Measurements from ENCODE around the gene APLP2. TPM values are rescaled to one million over a fixed set of nuclear protein-coding genes. Genes with fewer than 3 reads are reported as not detected.

The APLP2 gene
- total RNA-seq, 3 donors from 2014 or later (not counting 1 experiment from before 2014, with no cell fraction given) = 99.8 to 119 (median 116) TPM

GRCh38 chr11:130189492-130190210 is 120.0 kb downstream of the APLP2 start:
- Histone ChIP-seq H3K9me3 (ENCODE audit: control insufficient read depth, insufficient read depth, low read length) (no peaks in the 10 kb centered on the region), H3K36me3 (ENCODE audit: control insufficient read depth, insufficient read depth, low read length) (no peaks in the 10 kb centered on the region), H3K27ac (ENCODE audit: low read length) (no peak overlapping the region), H3K4me3 (ENCODE audit: low read length) (no peak overlapping the region), H3K4me1 (ENCODE audit: control insufficient read depth, insufficient read depth, low read length) (no peaks in the 10 kb centered on the region), H3K27me3 (ENCODE audit: control insufficient read depth, insufficient read depth, low read length) (no peaks in the 10 kb centered on the region)
- Mint-ChIP-seq H3K4me3 (no peak overlapping the region), H3K9me3 (no peaks in the 10 kb centered on the region), H3K36me3 (no peaks in the 10 kb centered on the region), H3K4me1 (no peaks in the 10 kb centered on the region), H3K27me3 (ENCODE audit: low read depth in 2 of 2) (peaks cover 0 to 3% of the 10 kb centered on the region in 2 donors), H3K27ac (no peak overlapping the region)
- no peak for TF ChIP-seq CTCF (IDR thresholded peaks at IDR 0.05)
- ATAC-seq (no peak), DNase-seq (no peak)
- WGBS (ENCODE audit: insufficient coverage) = 91% methylated on average over 32 of the region's 32 CpGs
- intact Hi-C loops (cut with micrococcal nuclease) = no loop called here

GRCh38 chr11:130190371-130190881 is 120.7 kb downstream of the APLP2 start:
- no peak for DNase-seq
- H3K4me1 Mint-ChIP-seq = no peaks in the 10 kb centered on the region
- intact Hi-C loops (cut with micrococcal nuclease) = no loop called here

GRCh38 chr11:130191896-130192295 is 122.2 kb downstream of the APLP2 start:
- Mint-ChIP-seq H3K4me1 (no peaks in the 10 kb centered on the region), H3K27me3 (ENCODE audit: low read depth in 2 of 2) (no peaks in the 10 kb centered on the region), H3K9me3 (no peaks in the 10 kb centered on the region), H3K36me3 (no peaks in the 10 kb centered on the region), H3K4me3 (no peak overlapping the region), H3K27ac (no peak overlapping the region)
- intact Hi-C loops (cut with micrococcal nuclease) = no loop called here
- no peak overlapping the region for H3K27ac ChIP-seq (ENCODE audit: low read length)
- no peak overlapping the region for H3K4me3 ChIP-seq (ENCODE audit: low read length)
- H3K9me3 ChIP-seq (ENCODE audit: control insufficient read depth, insufficient read depth, low read length) = no peaks in the 10 kb centered on the region
- no peaks in the 10 kb centered on the region for H3K36me3 ChIP-seq (ENCODE audit: control insufficient read depth, insufficient read depth, low read length)
- DNase-seq (no peak), ATAC-seq (no peak)
- no peaks in the 10 kb centered on the region for H3K27me3 ChIP-seq (ENCODE audit: control insufficient read depth, insufficient read depth, low read length)
- WGBS (ENCODE audit: insufficient coverage) = 85% methylated on average over 14 of the region's 14 CpGs
- no peaks in the 10 kb centered on the region for H3K4me1 ChIP-seq (ENCODE audit: control insufficient read depth, insufficient read depth, low read length)
- no peak for TF ChIP-seq CTCF (IDR thresholded peaks at IDR 0.05)

More at GRCh38 chr11:130190371-130190881, 120.7 kb downstream of the APLP2 start:
- Histone ChIP-seq H3K27me3 (ENCODE audit: control insufficient read depth, insufficient read depth, low read length) (no peaks in the 10 kb centered on the region), H3K9me3 (ENCODE audit: control insufficient read depth, insufficient read depth, low read length) (no peaks in the 10 kb centered on the region), H3K4me1 (ENCODE audit: control insufficient read depth, insufficient read depth, low read length) (no peaks in the 10 kb centered on the region), H3K4me3 (ENCODE audit: low read length) (no peak overlapping the region), H3K36me3 (ENCODE audit: control insufficient read depth, insufficient read depth, low read length) (no peaks in the 10 kb centered on the region), H3K27ac (ENCODE audit: low read length) (no peak overlapping the region)
- Mint-ChIP-seq H3K9me3 (no peaks in the 10 kb centered on the region), H3K27ac (no peak overlapping the region), H3K27me3 (ENCODE audit: low read depth in 2 of 2) (no peaks in the 10 kb centered on the region), H3K36me3 (no peaks in the 10 kb centered on the region), H3K4me3 (no peak overlapping the region)
- 94% methylated on average over 29 of the region's 29 CpGs for WGBS (ENCODE audit: insufficient coverage)
- no peak for TF ChIP-seq CTCF (IDR thresholded peaks at IDR 0.05)
- no peak for ATAC-seq

Measured in natural killer cell (primary cell).